DOHH2 (cell line): ENCODE results near the gene HTR2C.

ENCODE experiments used
- EZH2phosphoT487 ChIP-seq: fragments of 200-600 bp; sonication (generic); IDR thresholded peaks from 2 replicates; pipeline ENCODE4 v1.6.1; 2017; ENCODE audit warnings: borderline replicate concordance, mild to moderate bottlenecking, antibody characterized with exemption, low read length, moderate library complexity, mixed read lengths
- TF ChIP-seq, protein P1 (sequence below): fragments of 200-600 bp; sonication (generic); IDR thresholded peaks from one replicate; pipeline ENCODE4 v1.5.1; 2014; ENCODE audit warnings: antibody characterized with exemption, mild to moderate bottlenecking, low read depth, low read length; ENCODE audit not compliant: poor library complexity, severe bottlenecking

- TF ChIP-seq, protein P1, sequence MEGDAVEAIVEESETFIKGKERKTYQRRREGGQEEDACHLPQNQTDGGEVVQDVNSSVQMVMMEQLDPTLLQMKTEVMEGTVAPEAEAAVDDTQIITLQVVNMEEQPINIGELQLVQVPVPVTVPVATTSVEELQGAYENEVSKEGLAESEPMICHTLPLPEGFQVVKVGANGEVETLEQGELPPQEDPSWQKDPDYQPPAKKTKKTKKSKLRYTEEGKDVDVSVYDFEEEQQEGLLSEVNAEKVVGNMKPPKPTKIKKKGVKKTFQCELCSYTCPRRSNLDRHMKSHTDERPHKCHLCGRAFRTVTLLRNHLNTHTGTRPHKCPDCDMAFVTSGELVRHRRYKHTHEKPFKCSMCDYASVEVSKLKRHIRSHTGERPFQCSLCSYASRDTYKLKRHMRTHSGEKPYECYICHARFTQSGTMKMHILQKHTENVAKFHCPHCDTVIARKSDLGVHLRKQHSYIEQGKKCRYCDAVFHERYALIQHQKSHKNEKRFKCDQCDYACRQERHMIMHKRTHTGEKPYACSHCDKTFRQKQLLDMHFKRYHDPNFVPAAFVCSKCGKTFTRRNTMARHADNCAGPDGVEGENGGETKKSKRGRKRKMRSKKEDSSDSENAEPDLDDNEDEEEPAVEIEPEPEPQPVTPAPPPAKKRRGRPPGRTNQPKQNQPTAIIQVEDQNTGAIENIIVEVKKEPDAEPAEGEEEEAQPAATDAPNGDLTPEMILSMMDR: no peak
- no peak for TF ChIP-seq EZH2phosphoT487
These were observed 15.4 kb downstream of the HTR2C start for GRCh38 chrX:114599305-114599704.
